LNCAP (cell line): ENCODE measurements around the gene RNPS1.

Experiments used
- CTCF ChIP-seq: fragments of 450-650 bp; IDR thresholded peaks from 2 replicates; pipeline ENCODE4 v1.5.1; 2017; ENCODE audit warnings: mild to moderate bottlenecking

RNPS1 gene

GRCh38 chr16:2267913-2268666 is at the start of gene RNPS1:
TSS of gene RNPS1 (minus strand) at chr16:2268126. CDS start at chr16:2264643, 3,483 bp downstream.
- TF ChIP-seq CTCF, result no peak

GRCh38 chr16:2317231-2318020 is 49.5 kb upstream of the RNPS1 start:
- TF ChIP-seq CTCF, result no peak

GRCh38 chr16:2308089-2308962 is 40.4 kb upstream of the RNPS1 start:
- TF ChIP-seq CTCF, result no peak

GRCh38 chr16:2299915-2300192 is 31.9 kb upstream of the RNPS1 start:
- no peak for TF ChIP-seq CTCF

- no peak for TF ChIP-seq CTCF
Measured at GRCh38 chr16:2299121-2299914, 31.4 kb upstream of the RNPS1 start.

GRCh38 chr16:2298621-2299020 is 30.7 kb upstream of the RNPS1 start:
- TF ChIP-seq CTCF, result no peak

- no peak for TF ChIP-seq CTCF
Measured at GRCh38 chr16:2297506-2297860, 29.6 kb upstream of the RNPS1 start.
